Body of pancreas (tissue), 4 donors: ENCODE data around the gene CAMK2G.

Experiments used
- POLR2A ChIP-seq, 3 donors: fragments of 450-650 bp; IDR thresholded peaks; one replicate each; pipeline ENCODE4 v1.6.1; 2016; ENCODE audit warnings: antibody characterized with exemption in 3 of 3, mild to moderate bottlenecking in 2 of 3
- TF ChIP-seq, protein P1 (sequence below), 7 experiments: fragments of 450-650 bp in 4 of 7; fragments of 200-600 bp in 3 of 7; sonication (generic) in 3 of 7; IDR thresholded peaks; one replicate each; pipeline ENCODE4 v1.5.1; 2016 to 2019; ENCODE audit warnings: antibody characterized with exemption in 7 of 7

GRCh38 chr10:73840056-73840402, 34.3 kb downstream of the CAMK2G start:
- TF ChIP-seq, protein P1, sequence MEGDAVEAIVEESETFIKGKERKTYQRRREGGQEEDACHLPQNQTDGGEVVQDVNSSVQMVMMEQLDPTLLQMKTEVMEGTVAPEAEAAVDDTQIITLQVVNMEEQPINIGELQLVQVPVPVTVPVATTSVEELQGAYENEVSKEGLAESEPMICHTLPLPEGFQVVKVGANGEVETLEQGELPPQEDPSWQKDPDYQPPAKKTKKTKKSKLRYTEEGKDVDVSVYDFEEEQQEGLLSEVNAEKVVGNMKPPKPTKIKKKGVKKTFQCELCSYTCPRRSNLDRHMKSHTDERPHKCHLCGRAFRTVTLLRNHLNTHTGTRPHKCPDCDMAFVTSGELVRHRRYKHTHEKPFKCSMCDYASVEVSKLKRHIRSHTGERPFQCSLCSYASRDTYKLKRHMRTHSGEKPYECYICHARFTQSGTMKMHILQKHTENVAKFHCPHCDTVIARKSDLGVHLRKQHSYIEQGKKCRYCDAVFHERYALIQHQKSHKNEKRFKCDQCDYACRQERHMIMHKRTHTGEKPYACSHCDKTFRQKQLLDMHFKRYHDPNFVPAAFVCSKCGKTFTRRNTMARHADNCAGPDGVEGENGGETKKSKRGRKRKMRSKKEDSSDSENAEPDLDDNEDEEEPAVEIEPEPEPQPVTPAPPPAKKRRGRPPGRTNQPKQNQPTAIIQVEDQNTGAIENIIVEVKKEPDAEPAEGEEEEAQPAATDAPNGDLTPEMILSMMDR (IDR thresholded peaks at IDR 0.05), result no peak
- TF ChIP-seq POLR2A (IDR thresholded peaks at IDR 0.05), result no peak
